ENCODE results near the gene UGT1A5.

Gene UGT1A5

DNA sequence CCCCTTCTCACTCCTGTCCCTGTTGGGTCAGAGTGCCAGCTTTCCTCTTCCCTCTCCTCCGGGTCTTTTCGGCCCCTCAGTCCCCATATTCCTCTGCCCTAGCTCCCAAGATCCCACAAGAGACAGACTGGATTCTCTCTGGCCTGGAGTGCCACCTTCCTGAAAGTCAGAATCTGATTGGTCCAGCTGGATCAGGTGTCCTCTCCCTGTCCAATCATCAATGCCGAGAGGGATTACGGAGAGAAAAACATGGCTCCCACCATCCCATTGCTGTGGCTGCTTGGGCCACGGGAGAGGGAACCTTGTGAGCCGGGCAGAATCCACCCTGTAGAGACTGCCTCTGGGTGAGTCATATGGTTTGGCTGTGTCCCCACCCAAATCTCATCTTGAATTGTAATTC, 62.7 kb downstream of the UGT1A5 start:
- in situ Hi-C loops (cut with MboI; ENCODE audit: low sequenced_read_pairs) = no loop called here

DNA sequence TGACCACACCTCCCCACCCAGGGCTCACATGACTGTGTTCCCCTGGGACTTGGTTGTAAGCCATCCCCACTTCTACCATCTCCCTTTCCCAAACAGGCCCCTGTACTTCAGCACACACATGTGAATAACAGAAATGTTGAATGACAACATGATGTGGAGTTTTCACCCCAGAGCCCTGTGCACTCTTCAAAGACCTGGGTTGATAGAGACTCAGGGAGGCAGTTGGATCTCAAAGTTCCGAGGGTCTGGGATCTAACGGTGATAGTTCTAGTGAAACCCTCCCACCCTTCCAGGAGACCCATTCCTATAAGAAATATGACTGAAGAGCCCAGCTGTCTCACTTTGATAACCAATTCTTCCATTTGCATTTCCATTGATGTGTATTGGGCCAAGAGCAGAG, 65.3 kb downstream of the UGT1A5 start, which contains the start of gene MROH2A:
Gene MROH2A (plus strand): TSS at position 301 of the 400 bp plus-strand sequence. CDS start 1,029 bp downstream, outside the sequence.
- in situ Hi-C loops (cut with MboI; ENCODE audit: low sequenced_read_pairs) = no loop called here

DNA sequence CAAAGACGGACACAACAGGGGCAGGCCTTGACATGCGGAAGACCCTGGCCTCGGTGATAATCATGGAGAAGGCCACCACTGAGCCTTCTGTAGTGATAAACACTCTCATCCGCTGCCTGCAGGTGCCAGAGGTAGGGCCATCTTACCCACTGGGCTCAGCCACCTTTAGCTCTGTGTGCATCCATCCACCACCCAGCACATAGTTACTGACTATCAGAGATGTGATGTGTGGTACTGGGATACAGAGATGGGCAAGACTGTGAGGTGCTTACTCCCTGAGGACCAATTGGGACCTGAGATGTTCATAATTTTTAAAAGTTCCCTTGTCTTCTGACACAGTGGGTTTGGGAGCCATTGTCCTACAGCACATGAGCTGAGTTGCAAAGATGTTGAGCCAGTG, 67.0 kb downstream of the UGT1A5 start:
- in situ Hi-C loops (cut with MboI; ENCODE audit: low sequenced_read_pairs) = no loop called here

DNA sequence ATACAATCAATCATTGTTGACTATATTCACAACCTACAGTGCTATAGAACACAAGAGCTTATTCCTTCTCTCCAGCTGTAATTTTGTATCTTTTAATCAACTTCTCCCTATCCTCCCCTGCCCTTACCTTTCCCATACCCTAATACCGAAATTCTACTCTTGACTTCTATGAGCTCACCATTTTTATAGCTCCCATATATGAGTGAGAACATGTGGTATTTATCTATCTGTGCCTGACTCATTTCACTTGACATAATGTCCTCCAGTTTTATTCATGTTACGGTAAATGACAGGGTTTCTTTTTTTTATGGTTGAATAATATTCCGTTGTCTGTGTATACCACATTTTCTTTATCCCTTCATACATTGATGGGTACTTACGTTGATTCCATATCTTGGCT, 68.1 kb downstream of the UGT1A5 start:
- in situ Hi-C loops (cut with MboI; ENCODE audit: low sequenced_read_pairs) = no loop called here

DNA sequence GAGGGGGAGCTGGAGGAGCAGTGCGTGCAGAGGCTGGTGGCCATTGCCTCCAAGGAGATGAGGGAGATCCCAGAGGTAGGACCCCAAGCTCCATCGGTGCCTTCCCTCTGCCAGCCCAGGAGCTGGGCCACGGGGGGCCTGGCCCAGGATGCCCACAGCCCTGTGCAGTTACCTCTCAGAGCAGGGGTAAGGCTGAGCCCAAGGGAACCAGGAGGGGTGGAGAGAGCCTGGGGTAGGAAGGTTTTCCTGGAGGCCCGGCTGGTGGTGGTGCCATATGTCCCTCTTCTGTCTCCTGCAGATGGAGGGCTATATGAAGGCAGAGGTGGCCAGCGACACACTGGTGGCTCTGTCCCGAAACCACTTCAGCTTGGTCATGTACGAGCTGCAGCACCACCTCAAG, 76.8 kb downstream of the UGT1A5 start:
- in situ Hi-C loops (cut with MboI; ENCODE audit: low sequenced_read_pairs) = no loop called here

DNA sequence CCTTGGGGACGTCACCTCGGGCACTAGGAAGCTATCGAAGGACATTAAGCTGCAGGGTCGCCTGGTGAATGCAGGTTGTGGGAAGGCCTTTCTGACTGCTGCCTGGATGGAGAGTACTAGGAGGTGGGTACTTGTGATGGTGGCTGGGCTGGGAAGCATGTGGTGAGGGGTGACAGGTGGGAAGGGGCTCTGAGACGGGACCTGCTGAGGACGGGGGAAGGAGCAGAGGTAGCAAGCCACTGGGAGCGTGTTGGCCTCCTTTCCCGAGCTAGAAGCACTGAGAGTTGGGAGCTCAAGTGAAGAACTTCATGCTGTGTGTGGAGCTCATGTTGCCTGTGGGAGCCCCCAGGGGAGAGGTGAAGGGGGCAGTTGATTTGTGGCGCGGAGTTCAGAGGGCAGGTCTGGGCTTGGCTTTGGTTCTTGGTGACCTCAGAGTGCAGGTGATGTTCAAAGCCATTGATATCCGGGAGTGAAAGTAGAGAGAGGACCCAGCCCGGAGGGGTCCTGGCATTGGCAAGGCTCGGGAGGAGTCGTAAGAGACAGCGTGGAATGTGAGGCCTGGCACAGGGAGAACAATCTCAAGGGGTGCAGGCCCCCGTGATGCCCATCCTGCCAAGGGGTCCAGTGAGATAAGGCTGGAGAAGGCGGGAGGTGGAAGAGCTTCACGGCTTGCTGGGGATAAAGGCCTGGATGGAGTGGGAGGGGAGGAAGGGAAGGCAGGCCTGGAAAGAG, 78.6 kb downstream of the UGT1A5 start:
- in situ Hi-C loops (cut with MboI; ENCODE audit: low sequenced_read_pairs) = no loop called here

DNA sequence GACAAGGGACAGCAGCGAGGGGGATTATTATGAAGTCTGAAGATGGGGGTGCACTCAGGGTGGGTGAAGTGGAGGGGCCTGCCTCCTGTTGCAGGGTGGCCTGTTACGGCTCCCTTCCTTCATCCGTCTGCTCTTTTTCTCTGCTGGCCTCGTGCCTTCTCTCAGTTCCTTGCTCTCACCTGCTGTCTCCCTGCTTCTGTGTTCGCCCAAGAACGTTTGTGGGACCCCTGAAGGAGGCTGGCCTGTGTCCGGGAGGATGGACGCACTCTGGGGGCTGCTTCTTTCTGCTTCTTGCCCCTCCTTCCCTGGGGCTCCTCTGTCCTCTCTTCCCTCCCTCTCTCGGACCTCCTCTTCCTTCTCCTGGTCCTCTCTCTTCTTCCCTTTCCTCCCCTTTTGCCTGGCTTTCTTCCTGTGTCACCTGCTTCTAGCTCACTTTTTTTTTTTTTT, 79.2 kb downstream of the UGT1A5 start:
- in situ Hi-C loops (cut with MboI; ENCODE audit: low sequenced_read_pairs) = no loop called here

DNA sequence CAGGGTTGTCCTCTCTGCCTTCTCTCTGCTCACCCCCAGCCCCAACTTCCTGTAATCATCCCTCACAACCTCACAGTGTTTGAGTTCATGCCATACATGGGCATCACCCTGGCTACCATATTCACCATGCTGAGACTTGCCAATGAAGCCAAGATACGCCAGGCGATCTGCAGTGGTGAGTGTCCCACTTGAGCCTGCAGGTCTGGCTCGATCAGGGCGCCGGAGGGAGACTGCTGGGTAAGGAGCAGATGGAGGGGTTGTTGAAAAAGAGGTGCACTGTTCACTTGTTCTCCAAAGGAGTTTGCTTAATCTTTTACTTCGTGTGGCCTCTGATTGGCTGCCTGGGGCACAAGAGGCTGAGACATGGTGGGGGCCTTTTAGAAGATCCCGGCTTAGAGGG, 80.0 kb downstream of the UGT1A5 start:
- in situ Hi-C loops (cut with MboI; ENCODE audit: low sequenced_read_pairs) = no loop called here

DNA sequence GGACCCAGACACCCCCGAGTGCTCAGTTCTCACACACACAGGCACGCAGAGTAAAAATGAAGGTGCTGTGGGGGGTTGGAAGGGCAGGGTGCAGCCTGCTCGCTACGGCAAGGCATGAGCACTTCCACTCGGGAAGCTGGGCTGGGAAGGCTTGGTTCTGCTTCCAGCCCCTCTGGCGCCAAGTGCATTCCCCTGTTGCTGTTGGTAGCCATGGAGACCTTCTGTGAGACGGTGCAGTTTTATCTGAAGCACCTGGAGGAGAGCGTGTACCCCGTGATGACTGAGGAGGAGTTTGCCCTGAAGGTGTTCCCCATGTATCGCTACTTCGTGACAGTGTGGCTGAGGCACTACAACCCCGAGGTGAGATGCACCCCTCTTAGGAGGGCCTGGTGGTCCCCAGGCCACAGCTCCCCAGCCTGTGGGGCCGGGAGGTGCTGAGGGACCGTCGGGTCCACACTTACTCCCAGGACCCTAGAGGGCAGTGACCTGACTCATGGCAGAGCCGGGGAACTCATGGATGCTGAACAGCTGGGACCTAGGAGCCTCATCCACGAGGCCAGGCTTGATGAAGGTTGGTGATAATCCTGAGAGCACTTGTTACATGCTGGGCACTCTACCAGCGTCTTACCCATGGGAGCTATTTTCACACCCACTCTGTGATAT, 80.9 kb downstream of the UGT1A5 start:
- in situ Hi-C loops (cut with MboI; ENCODE audit: low sequenced_read_pairs) = no loop called here

DNA sequence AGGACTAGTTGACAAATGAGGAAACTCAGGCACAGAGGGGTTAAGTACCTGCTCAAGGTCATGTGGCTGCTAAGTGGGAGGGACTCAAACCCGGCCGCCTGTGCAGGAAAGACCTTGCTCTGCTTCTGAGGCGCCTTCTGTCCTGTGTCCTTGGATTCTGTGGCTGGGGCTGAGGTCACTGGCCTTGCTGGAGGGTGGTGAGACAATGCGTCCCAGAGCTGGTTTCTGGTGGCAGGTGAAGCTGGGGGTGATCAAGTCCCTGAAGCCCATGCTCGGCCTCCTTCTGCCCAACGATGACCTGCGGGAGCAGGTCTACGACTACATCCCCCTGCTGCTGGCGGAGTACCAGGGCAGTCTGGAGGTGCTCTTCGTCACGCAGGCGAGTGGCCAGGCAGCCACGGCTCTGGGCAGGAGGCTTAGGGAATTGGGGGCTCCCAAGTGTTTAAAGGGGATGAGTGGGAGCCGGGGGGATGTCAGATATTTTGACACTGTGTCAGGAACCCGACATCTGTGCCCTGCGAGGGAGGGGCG, 81.5 kb downstream of the UGT1A5 start:
- in situ Hi-C loops (cut with MboI; ENCODE audit: low sequenced_read_pairs) = no loop called here

DNA sequence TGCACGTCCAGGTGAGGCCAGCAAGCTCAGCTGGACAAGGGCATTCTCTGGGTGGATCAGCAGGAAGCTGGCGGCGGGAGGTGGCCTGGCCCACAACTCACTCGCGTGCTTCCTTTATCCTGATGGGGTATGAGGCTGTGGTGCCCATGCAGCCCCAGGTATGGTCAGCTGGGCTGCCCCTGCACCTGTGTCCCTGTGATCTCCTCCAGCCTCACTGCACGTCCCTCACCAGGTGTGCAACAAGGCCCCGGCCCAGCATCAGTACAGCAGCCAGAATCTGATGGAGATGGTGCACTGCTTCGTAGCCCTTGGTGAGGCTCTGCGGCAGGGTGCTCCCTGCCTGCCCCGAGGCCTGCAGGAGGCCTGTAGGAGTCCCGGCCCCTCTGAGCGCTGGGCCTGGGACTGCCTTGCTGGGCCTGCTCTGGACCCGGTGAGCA, 83.0 kb downstream of the UGT1A5 start:
- in situ Hi-C loops (cut with MboI; ENCODE audit: low sequenced_read_pairs) = no loop called here

DNA sequence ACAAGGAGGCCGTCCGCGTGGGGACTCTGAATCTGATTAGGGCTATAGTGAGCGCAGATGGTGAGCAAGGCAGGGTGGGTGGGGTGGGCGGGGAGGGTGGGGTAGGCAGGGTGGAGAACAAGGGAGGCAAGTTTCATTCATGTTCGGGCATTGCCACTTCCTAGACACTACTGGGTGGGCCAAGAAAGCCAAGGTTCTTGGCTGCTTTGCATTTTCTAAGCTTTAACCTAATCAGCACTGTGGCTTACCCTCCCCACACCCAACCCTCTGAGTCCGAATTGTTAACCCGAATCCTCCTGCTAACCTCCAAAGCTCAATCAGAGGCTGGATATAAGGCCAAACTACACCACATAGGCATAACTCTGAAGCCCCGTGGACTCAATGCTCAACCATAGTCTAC, 83.5 kb downstream of the UGT1A5 start:
- in situ Hi-C loops (cut with MboI; ENCODE audit: low sequenced_read_pairs) = no loop called here

DNA sequence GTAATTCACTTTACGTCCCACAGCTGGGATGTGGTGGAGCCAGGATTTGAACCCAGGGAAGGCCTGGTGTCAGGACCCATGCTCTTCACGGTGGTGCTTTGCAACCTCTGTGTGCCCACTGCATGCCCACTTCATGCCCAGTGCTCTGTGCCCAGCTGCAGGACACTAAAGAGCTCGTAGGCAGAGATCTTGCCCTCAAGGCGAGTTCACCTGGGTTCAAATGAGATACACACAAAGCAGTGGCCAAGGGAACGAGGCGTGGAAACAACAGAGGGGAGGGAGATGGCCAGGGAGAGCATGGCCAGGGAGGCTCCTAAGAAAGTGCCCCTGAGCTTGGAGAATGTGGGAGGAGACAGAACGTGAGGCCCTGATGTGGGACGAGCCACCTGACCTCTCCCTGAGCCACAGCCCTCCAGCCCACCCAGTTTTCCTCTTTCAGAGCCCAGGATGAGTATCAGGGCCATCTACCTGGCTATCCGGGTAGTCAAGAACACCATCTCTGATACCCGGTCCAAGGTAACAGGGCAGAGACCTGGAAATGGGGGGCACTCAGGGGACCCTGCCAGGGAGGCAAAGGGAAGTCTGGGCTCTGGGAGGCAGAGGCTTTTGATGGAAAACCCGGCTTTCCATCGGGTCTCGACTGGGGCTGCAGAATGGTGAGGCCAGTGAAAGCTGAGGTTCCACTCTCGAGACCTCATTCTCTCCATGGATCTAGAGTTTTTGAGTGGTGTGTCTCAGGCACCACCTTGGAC, 85.8 kb downstream of the UGT1A5 start:
- in situ Hi-C loops (cut with MboI; ENCODE audit: low sequenced_read_pairs) = no loop called here

DNA sequence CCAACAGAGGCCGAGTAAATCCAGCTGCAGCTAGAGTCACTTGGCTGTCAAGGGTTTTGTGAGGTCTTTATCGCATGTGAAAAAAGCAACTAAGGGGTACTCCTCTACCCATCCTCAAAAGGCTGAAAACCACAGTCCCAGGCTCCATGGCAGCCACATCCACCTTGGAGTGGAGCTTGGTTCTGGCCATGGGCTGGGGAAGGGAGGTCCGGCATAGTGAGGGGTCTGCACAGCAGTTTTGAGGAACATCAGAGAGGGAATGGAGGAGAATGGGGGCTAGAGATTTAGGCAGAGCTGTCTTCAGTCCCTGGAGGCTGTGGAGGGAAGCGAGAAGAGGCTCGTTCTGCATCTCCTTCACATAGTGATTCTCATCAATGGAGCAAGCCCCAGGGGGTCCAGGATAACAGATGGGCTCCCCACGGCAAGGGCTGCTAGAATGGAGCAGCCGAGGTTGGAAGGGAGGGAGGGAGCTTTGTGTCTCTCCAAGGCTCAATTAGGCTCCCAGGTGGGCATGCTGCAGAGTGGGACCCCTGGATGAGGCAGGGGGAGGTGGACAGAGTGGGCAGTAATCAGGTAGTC, 86.5 kb downstream of the UGT1A5 start:
- in situ Hi-C loops (cut with MboI; ENCODE audit: low sequenced_read_pairs) = no loop called here

DNA sequence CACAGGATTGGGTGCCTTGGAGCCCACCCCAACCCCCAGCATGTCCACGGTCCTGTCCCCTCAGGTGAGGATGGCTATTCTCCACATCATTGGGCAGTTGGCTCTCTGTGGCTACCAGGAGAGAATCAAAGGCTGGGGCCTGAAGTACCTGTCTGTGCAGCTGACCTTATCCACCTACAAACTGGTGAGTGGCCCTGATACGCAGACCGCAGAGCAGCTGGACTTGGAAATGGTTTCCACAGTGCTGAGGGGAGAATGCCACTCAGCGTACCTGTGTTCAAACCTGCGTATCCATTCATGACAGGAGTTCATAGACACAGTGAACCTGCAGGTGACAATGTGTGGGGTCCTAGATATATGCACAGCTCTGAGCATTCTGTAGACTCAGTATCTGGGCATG, 87.0 kb downstream of the UGT1A5 start:
- in situ Hi-C loops (cut with MboI; ENCODE audit: low sequenced_read_pairs) = no loop called here

DNA sequence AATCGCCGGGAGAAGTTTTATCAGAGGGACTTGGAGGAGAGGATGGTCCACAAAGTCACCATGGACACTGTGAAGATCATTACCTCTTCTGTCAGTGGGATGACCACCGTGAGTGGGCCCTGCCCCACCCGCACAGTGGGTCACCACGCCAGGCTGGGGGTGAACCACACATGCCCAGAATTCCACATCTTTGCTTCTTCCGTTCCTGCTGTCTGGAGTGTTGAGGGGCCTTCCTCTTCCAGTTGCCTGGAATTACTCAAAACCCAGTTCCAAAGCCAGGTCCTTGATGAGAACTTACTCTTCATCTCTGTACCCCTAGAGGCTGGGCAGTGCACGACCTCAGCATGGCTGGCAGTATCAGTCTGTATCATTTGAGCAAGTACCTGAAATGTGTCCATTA, 87.5 kb downstream of the UGT1A5 start:
- in situ Hi-C loops (cut with MboI; ENCODE audit: low sequenced_read_pairs) = no loop called here

DNA sequence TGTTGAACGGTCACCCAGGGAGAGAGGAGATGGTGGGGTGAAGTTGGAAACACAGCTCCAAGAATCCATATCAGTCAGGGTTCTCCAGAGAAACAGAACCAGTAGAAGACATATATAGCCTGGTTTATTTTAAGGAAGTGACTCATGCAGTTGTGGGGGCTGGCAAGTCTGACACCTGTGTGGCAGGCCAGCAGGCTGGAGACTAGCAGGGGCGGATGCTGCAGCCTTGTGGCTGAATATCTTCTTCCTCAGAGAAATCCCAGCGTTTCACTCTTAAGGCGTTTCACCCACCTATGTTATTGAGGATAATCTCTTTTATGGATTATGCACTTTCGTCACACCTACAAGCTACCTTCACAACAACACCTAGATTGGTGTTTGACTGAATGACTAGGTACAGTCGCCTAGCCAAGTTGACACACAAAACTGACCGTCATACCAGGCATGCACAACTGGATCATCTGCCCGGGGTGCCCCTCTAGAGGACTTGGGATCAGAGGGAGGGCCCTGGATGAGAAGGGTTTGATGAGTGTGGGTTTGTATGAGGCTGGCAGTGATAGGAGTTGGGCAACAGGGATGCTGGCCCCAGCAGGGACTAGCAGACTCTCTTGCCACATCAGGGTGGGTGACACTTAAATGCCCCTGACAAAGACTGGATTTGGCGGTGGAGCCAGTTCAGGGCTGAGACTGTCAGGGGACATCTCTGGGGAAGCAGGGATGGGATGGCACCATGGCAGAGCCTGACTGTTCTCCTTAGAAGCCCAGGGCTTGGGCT, 88.8 kb downstream of the UGT1A5 start:
- in situ Hi-C loops (cut with MboI; ENCODE audit: low sequenced_read_pairs) = no loop called here

DNA sequence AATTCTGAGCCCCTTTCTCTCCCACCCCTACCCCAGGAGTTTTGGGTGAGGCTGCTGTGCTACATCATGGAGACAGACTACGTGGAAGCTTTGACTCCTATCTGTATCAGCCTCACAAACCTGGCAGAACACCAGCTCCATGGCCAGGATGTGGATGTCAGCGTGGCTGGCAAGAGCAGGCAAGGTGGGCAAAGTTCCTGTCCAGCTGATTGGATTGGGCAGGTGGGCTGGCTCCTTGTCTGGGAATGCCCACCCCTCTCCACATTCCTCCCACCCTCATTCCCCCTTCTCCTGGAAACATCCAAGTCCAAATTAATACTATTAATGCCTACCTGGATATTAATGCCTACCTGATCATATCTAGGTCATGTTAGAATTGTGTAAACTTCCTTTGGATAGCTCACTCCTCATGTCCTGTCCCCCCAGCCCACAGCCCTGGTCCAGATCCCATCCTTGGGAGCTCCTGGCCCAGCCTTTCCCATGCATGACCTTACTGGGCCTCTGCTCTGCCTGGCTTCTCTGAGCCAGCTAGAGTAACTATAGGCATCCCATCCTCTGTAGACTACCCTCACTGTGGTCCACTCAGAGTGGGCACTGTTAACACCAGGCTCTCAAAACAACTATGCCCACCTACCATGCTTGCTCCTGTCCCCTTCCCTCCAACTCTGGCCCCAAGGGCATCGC, 89.6 kb downstream of the UGT1A5 start:
- in situ Hi-C loops (cut with MboI; ENCODE audit: low sequenced_read_pairs) = no loop called here

DNA sequence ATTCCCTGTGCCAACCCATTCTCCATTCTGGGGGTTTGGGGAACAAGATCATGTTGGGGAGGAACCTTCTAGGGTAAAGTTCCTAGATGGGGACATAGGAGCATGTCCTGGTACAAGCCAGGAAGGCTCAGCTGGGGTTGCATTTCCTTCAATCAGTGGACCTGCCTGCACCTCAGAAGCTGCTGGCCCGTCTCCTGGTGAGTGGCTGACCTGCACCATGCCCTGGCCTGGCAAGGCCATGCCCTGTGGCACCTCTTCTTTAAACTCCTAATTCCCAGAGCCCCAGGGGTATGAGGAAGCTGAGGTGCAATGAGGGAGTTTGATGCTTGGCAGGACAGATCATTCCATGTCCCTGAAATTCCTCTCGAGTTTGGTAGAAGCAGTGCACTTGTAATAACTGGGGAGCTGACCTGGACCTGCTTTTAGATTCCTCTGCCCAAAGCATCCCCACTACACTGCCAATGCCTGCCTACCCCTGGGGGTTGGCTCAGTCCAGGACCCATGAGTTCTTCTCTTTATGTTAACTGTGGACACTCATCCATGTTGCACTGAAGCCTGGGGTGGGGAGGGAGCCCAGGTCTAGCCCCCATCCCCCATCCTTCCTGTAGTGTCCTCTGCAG, 90.7 kb downstream of the UGT1A5 start:
- in situ Hi-C loops (cut with MboI; ENCODE audit: low sequenced_read_pairs) = no loop called here

All from hTERT RPE-1 (cell line).